Inflammatory macrophage treated with lipopolysaccharide for 1 hour (primary cell): ENCODE data around the gene CLNS1A.

Experiments used
- DNase-seq, 2 donors: peaks; one replicate each; pipeline ENCODE4 v3.0.0-alpha.2; 2020 to 2022

The CLNS1A gene

GRCh38 chr11:77637345-77638165, at the start of gene CLNS1A:
CLNS1A (minus strand) TSS chr11:77637794; CDS start chr11:77637714, 80 bp downstream.
- peak; percentile 86 to 88 for DNase-seq

- DNase-seq, result no peak
Measured at GRCh38 chr11:77687088-77687487, 49.5 kb upstream of the CLNS1A start.

DNA sequence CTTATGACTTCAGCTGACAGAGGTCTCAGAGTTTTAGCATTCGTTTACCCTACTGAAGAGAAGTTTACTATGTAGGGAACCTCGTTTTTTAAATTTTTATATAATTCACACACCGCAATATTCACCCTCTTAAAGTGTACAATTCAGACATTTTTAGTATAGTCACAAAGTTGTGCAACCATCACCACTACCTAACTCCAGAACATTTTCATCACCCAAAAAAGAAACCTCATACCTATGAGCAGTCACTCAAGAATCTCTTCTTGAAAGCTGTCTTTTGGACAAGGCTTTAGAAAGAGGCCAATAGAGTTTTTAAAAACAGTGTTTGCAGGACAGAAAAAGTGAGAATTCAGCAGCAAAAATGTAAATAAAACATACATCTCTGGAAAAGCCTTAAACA, 39.5 kb upstream of the CLNS1A start:
- DNase-seq, result no peak

- DNase-seq, result no peak
Measured at GRCh38 chr11:77672264-77672663, 34.7 kb upstream of the CLNS1A start.

DNA sequence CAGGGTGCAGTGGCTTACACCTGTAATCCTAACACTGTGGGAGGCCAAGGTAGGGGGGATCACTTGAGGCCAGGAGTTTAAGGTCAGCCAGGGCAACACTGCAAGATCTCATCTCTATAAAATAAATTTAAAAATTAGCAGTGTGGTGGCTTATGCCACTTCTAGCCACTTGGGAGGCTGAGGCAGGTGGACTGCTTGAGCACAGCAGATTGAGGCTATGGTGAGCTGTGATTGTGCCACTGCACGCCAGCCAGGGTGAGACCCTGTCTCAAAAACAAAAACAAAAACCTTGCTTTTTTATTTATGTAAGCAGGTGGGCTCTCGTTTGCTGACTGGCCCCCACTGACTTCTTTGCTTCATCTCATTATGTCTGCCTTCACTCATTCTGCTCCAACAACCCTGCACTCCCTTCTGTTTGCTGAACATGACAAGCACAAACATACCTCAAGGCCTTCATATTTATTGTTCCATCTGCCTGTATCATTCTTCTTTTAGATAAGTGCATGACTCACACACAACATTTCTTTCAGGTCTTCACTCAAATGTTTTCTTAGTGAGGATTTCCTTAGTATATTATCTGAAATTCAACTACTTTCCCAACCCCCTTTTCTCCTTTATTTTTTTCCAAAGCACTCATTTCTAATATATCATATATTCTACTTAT, 32.4 kb upstream of the CLNS1A start:
- no peak for DNase-seq

DNA sequence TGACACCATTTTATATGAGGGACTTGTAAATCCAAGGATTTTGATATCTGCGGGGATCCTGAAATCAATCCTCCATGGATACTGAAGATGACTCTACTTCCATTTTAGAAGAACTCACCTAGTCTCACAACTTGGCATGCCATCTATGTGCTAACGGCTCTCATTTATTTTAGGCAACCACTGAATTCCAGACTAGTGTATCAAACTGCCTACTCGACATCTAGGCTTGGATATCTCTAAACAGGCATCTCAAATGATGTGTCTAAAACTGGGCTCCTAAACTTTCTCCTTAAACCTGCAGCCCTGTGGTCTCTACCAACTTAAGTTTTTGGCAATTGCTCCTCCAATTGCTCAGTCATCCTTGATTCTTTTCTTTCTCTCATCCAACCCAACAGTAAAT, 31.2 kb upstream of the CLNS1A start:
- DNase-seq, result no peak

- no peak for DNase-seq
Measured at GRCh38 chr11:77665240-77665965, 27.8 kb upstream of the CLNS1A start.

- DNase-seq, result no peak
Measured at GRCh38 chr11:77661670-77662069, 24.1 kb upstream of the CLNS1A start.

DNA sequence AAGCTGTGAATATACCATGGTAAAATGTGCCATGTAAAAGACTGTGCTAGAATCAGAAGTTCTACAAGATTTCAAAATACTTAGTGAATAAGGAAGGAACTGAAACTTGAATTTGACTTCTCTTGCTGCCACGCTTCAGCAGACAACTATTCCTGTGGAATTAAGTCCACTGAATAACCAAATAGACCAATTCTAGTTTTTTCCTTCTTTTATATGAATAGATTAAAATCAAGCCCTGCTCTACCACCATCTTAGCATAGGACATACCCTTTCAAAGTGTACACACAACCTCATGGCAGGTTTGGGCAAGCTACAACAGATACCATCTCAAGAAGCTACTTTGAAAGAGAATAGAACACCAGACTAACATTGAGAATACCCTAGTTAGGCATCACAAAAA, 23.4 kb upstream of the CLNS1A start:
- DNase-seq, result peak; percentile 30 to 32

DNA sequence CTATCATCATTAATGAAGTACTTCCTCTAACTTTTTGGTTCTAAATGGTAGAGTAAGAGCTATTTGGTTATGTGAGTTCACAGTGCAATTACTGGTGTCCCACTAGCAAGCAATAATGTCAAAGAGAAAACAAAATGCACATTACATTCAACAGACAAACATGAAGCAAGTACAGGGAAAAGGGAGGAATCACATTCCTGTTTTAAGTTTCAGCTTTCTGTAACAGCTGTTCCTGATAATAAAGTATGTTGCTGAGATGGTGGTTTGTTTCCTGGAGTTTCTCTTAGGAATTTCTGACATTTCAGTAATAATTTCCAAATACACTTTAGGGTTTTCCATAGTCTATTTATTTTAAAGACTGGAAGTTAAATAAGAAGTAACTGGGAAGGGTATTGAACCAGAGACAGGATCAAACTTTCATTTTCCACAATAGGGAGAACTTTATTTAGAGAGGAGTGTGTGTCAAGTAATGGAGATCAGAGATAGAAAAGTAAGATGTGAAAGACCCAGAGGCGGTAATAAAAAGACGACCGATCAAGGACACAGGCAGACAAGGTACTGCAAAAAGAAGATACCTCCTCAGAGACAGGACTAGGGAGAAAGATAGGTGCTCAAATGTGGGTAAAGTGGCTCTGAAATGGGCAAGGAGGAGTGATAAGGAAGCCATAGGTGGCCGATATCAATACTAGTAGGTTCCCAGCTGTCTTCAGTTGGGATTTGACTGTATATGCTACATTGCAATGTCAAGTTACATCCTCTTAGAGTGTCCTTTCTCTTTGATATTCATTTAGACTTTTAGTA, 20.8 kb upstream of the CLNS1A start:
- DNase-seq, result no peak

- DNase-seq, result no peak
Measured at GRCh38 chr11:77656362-77656761, 18.8 kb upstream of the CLNS1A start.

GRCh38 chr11:77654770-77655434, 17.3 kb upstream of the CLNS1A start:
- no peak for DNase-seq

- no peak for DNase-seq
Measured at GRCh38 chr11:77650123-77650522, 12.5 kb upstream of the CLNS1A start.

GRCh38 chr11:77647654-77648305, 10.2 kb upstream of the CLNS1A start:
- DNase-seq, result no peak

GRCh38 chr11:77644887-77645286, 7.3 kb upstream of the CLNS1A start:
- DNase-seq, result no peak

GRCh38 chr11:77642228-77642627, 4.6 kb upstream of the CLNS1A start:
- no peak for DNase-seq

DNA sequence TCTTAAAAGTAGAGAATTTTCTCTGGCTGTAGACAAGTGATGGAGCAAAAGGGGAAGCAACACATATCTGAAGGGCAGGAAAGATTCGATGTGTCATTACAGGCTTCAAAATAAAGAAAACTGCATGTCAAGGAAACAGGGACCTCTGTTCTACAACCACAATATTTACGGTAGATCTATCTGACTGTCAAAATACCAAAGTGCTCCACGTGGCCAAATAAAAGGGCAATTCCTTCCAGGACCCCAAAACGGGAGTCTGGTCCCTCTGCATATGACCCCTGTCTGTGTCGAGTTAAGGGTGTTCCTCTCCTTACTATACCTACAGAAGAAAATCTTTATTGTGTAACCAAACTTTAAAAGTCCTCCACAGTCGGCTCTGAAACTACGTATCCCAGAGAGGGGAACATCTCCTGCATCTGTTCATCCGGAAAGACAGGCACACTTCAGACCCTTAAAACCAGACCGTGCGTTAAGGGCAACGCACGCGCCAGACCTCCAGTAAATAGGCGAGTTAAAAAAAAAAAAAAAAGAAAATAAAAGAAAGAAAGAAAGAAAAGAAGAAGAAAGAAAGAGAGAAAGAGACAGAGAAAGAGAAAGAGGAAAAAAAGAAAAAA, 756 bp downstream of the CLNS1A start:
- DNase-seq, result peak; percentile 13 to 25

- peak; percentile 57 for DNase-seq
Measured at GRCh38 chr11:77633926-77634325, 3.7 kb downstream of the CLNS1A start.

- peak in 1 of 2 donors; percentile 8 for DNase-seq
Measured at GRCh38 chr11:77630157-77630710, 7.4 kb downstream of the CLNS1A start.

DNA sequence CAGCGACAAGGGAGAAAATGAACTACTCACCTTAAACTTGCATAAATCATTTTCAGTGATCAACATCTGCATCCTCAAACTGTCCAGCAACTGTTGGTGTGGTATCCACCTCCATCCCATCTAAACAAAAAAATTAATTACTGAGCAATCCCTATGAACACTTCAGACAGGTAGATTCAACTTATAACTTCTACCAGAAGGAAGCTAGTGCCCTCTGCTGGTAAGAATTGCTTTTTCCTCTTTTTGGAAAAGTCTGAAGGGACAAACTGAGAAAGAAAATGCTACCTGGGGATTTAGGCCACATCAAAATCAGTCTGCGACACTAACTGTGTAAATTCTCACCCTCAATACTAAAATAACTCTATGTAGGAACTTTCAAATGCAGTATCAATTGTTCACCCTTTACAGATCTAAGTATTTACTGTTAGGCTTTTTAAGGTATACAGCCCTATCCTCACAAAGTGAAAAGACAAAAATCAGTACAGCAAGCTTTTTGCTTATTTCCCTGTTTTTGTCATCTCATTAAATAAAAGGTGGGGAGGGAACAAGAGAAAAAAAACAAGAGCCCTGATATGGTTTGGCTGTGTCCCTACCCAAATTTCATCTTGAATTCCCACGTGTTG, 17.9 kb downstream of the CLNS1A start:
- DNase-seq, result peak; percentile 20 to 79
